HEK293T (cell line): Measurements from ENCODE around the gene STXBP4.

Experiments used
- CTCF ChIA-PET: fragments of 350-600 bp; formaldehyde crosslinking; extraction: SDS; loops from one replicate; lab custom pipeline; 2021; ENCODE audit warnings: antibody characterized with exemption, inconsistent platforms; lab: Yijun Ruan, JAX
- POLR2A ChIA-PET: fragments of 350-600 bp; formaldehyde crosslinking; extraction: SDS; loops from one replicate; lab custom pipeline; 2020; ENCODE audit warnings: antibody characterized with exemption, inconsistent platforms; lab: Yijun Ruan, JAX
- DNase-seq: peaks from one replicate; pipeline ENCODE4 v3.0.0; 2012; ENCODE audit warnings: mixed read lengths; ENCODE audit errors: extremely low spot score
- ARNT ChIP-seq: fragments of 450-650 bp; IDR thresholded peaks from 2 replicates; pipeline ENCODE4 v1.6.1; 2017; ENCODE audit warnings: mild to moderate bottlenecking
- BHLHE40 ChIP-seq: fragments of 450-650 bp; IDR thresholded peaks from 2 replicates; pipeline ENCODE4 v1.6.1; 2016; ENCODE audit warnings: mild to moderate bottlenecking, moderate library complexity, borderline replicate concordance
- CTBP1 ChIP-seq: fragments of 450-650 bp; IDR thresholded peaks from 2 replicates; pipeline ENCODE4 v1.6.1; 2016; ENCODE audit warnings: borderline replicate concordance
- ELF4 ChIP-seq: fragments of 450-650 bp; IDR thresholded peaks from 2 replicates; pipeline ENCODE4 v1.6.1; 2017; ENCODE audit warnings: antibody characterized with exemption
- FOXA1 ChIP-seq: fragments of 450-650 bp; IDR thresholded peaks from 2 replicates; pipeline ENCODE4 v1.6.1; 2016; ENCODE audit warnings: mild to moderate bottlenecking
- FOXK2 ChIP-seq: fragments of 450-650 bp; IDR thresholded peaks from 2 replicates; pipeline ENCODE4 v1.6.1; 2016; ENCODE audit warnings: mild to moderate bottlenecking
- FOXM1 ChIP-seq: fragments of 450-650 bp; IDR thresholded peaks from 2 replicates; pipeline ENCODE4 v1.6.1; 2017; ENCODE audit warnings: mild to moderate bottlenecking, borderline replicate concordance
- HDGF ChIP-seq: fragments of 450-650 bp; IDR thresholded peaks from 2 replicates; pipeline ENCODE4 v1.6.1; 2017; ENCODE audit warnings: antibody characterized with exemption, borderline replicate concordance
- L3MBTL2 ChIP-seq: fragments of 450-650 bp; conservative IDR thresholded peaks from 2 replicates; pipeline ENCODE4 v1.6.1; 2016; ENCODE audit warnings: mild to moderate bottlenecking
- LEF1 ChIP-seq: fragments of 450-650 bp; IDR thresholded peaks from 2 replicates; pipeline ENCODE4 v1.6.1; 2017; ENCODE audit warnings: mild to moderate bottlenecking, borderline replicate concordance
- NFRKB ChIP-seq: fragments of 450-650 bp; IDR thresholded peaks from 2 replicates; pipeline ENCODE4 v1.6.1; 2016; ENCODE audit warnings: mild to moderate bottlenecking, moderate library complexity
- PKNOX1 ChIP-seq: fragments of 450-650 bp; IDR thresholded peaks from 2 replicates; pipeline ENCODE4 v1.6.1; 2016
- SP1 ChIP-seq: fragments of 450-650 bp; IDR thresholded peaks from 2 replicates; pipeline ENCODE4 v1.6.1; 2017
- SUZ12 ChIP-seq: fragments of 450-650 bp; IDR thresholded peaks from 2 replicates; pipeline ENCODE4 v1.6.1; 2016; ENCODE audit warnings: mild to moderate bottlenecking
- TARDBP ChIP-seq: fragments of 450-650 bp; IDR thresholded peaks from 2 replicates; pipeline ENCODE4 v1.6.1; 2016
- ZNF384 ChIP-seq: fragments of 450-650 bp; IDR thresholded peaks from 2 replicates; pipeline ENCODE4 v1.6.1; 2016

Gene STXBP4

GRCh38 chr17:55114283-55114682 lies 145.7 kb downstream of the STXBP4 start:
- no peak for DNase-seq
- ChIA-PET CTCF (no interaction called here), POLR2A (no interaction called here)
- no peak for TF ChIP-seq FOXM1
- TF ChIP-seq SUZ12: no peak
- no peak for TF ChIP-seq FOXK2
- no peak for TF ChIP-seq HDGF
- no peak for TF ChIP-seq TARDBP
- TF ChIP-seq L3MBTL2: no peak
- TF ChIP-seq FOXA1: no peak
- no peak for TF ChIP-seq LEF1
- no peak for TF ChIP-seq ELF4
- no peak for TF ChIP-seq BHLHE40
- TF ChIP-seq SP1: no peak
- no peak for TF ChIP-seq CTBP1
- TF ChIP-seq PKNOX1: no peak
- TF ChIP-seq ARNT: no peak

DNA sequence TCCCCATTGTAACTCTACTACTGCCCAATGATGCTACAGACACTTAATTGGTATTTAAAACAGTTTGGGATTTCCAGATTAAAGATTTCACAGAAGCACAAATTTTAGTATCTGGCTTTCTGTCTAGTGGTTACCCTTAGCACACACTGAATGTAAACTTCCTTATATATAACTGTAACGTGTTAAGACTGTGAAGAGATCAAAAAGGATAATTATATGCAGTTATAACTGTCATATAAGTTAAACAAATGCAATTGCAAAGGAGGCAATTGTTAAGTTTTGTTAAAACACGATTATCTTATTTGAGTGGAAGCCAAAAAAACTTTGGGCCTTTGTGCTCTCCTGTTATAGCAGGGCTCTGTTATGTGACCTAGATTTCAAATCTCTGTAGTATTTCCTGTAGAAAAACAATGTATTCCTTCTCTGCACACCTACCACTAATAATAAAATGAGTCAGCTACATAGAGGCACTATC lies 147.9 kb downstream of the STXBP4 start:
- POLR2A ChIA-PET: no interaction called here
- CTCF ChIA-PET: no interaction called here
- no peak for TF ChIP-seq ZNF384
- TF ChIP-seq SUZ12: no peak
- TF ChIP-seq ELF4: no peak
- TF ChIP-seq SP1: no peak
- TF ChIP-seq FOXA1: no peak
- no peak for TF ChIP-seq L3MBTL2
- TF ChIP-seq NFRKB: no peak
- no peak for TF ChIP-seq TARDBP
- TF ChIP-seq ARNT: no peak
- DNase-seq: no peak

DNA sequence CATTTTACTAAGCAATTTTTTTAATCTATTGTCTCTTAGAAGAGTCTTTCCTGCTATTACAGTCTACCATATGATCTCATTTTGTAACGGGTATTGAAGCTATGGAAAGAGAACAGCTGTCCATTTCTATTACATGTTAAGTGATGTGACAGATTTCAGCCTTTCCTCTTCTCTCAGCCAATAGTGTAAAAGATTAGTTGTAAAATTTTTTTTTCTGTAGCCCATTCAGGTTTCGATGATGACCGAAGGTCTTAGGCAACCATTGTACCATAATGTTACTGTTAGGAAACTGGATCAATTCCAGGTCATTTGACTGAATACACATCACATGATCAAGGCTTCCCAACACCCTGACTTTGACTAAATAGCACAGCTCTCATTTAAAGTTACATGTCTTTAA lies 148.6 kb downstream of the STXBP4 start:
- no peak for DNase-seq
- CTCF ChIA-PET: no interaction called here
- POLR2A ChIA-PET: no interaction called here
- no peak for TF ChIP-seq FOXM1
- TF ChIP-seq ZNF384: no peak
- no peak for TF ChIP-seq LEF1
- TF ChIP-seq HDGF: no peak
- TF ChIP-seq TARDBP: no peak
- no peak for TF ChIP-seq L3MBTL2
- no peak for TF ChIP-seq SUZ12
- TF ChIP-seq FOXA1: no peak
- TF ChIP-seq NFRKB: no peak
- TF ChIP-seq PKNOX1: no peak
- no peak for TF ChIP-seq BHLHE40
- TF ChIP-seq FOXK2: no peak
- no peak for TF ChIP-seq ELF4
- TF ChIP-seq ARNT: no peak
- TF ChIP-seq SP1: no peak
- no peak for TF ChIP-seq CTBP1

DNA sequence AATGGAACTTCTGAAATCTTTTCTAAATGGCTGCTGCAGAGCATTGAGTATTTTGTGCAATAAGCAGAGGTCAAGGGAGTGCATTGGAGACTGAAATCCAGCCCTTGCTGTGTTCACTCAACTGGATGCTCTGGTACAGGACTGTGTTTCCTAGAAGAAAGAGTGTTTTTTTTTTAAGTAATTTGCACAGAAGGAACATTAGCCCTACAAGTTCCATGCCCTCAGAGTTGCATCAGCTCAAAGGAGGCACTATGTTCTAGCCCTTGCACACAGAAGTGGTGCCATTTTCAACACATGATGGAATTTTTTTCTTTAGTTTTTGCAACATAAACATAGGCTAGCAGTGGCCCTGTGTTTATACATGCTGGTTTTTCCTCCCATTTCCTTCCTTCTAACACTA lies 152.1 kb downstream of the STXBP4 start:
- ChIA-PET CTCF (no interaction called here), POLR2A (no interaction called here)
- TF ChIP-seq FOXM1 (no peak), PKNOX1 (no peak), HDGF (no peak), NFRKB (no peak), ELF4 (no peak), BHLHE40 (no peak), LEF1 (no peak), FOXK2 (no peak), CTBP1 (no peak), ZNF384 (no peak), SP1 (no peak), ARNT (no peak), SUZ12 (no peak), TARDBP (no peak), L3MBTL2 (no peak), FOXA1 (no peak)
- DNase-seq: no peak

- no peak for DNase-seq
- ChIA-PET POLR2A (no interaction called here), CTCF (no interaction called here)
- no peak for TF ChIP-seq ELF4
- no peak for TF ChIP-seq SP1
- TF ChIP-seq LEF1: no peak
- TF ChIP-seq ARNT: no peak
- no peak for TF ChIP-seq TARDBP
- TF ChIP-seq L3MBTL2: no peak
- no peak for TF ChIP-seq PKNOX1
- no peak for TF ChIP-seq NFRKB
- no peak for TF ChIP-seq SUZ12
- TF ChIP-seq CTBP1: no peak
- no peak for TF ChIP-seq BHLHE40
- TF ChIP-seq ZNF384: no peak
- TF ChIP-seq FOXA1: no peak
- no peak for TF ChIP-seq FOXM1
- no peak for TF ChIP-seq FOXK2
- TF ChIP-seq HDGF: no peak
Measured at GRCh38 chr17:55121268-55121667, 152.7 kb downstream of the STXBP4 start.
